ENCODE measurements around the gene SMURF2. TPM values are rescaled to one million over a fixed set of nuclear protein-coding genes. Genes with fewer than 3 reads are reported as not detected.

The SMURF2 gene
- total and polyA plus RNA-seq, 2 donors (not counting 1 experiment from before 2014, with no cell fraction given) = 96.3 to 108 TPM

DNA sequence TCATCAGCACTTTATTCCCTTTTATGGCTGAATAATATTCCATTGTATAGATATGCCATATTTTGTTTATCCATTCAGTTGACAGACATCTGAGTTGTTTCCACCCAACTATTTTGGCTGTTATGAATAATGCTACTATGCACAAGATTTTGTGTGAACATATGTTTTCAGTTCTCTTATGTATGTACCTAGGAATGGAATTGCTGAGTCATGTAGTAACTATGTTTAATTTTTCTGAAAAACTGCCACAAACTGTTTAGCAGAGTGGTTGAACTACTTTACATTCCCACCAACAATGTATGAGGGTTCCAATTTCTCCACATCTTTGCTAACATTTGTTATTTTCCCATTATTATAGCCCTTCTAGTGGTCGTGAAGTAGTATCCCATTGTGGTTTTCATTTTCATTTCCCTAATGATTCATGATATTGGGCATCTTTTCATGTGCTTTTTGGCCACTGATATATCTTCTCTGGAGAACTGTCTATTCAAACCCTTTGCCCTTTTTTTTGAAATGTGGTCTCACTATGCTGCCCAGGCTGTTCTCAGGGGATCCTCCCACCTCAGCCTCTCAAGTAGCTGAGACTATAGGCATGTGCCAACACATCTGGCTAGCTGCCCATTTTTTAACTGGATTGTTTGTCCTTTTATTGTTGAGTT lies 26.3 kb downstream of the SMURF2 start:
- H3K4me2 ChIP-seq (ENCODE audit: extremely low read depth, insufficient read depth, low read length) = peak overlapping the region; percentile 29
- H3K27ac ChIP-seq (ENCODE audit: insufficient read depth, low read length) = peak overlapping the region; percentile 52
- peaks cover 16% of the 10 kb centered on the region for H3K4me1 ChIP-seq (ENCODE audit: control insufficient read depth, extremely low read depth, insufficient read depth, low read length)
- H3K9me3 ChIP-seq (ENCODE audit: control insufficient read depth, insufficient read depth, low read depth, low read length) = no peaks in the 10 kb centered on the region
- H3K27me3 ChIP-seq (ENCODE audit: control insufficient read depth, insufficient read depth, low read length) = no peaks in the 10 kb centered on the region
- TF ChIP-seq EZH2 (IDR thresholded peaks at IDR 0.05; ENCODE audit: low read length, missing control alignments) = no peak
- TF ChIP-seq, protein P1, sequence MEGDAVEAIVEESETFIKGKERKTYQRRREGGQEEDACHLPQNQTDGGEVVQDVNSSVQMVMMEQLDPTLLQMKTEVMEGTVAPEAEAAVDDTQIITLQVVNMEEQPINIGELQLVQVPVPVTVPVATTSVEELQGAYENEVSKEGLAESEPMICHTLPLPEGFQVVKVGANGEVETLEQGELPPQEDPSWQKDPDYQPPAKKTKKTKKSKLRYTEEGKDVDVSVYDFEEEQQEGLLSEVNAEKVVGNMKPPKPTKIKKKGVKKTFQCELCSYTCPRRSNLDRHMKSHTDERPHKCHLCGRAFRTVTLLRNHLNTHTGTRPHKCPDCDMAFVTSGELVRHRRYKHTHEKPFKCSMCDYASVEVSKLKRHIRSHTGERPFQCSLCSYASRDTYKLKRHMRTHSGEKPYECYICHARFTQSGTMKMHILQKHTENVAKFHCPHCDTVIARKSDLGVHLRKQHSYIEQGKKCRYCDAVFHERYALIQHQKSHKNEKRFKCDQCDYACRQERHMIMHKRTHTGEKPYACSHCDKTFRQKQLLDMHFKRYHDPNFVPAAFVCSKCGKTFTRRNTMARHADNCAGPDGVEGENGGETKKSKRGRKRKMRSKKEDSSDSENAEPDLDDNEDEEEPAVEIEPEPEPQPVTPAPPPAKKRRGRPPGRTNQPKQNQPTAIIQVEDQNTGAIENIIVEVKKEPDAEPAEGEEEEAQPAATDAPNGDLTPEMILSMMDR (conservative IDR thresholded peaks at IDR 0.05 in 1 of 2, IDR thresholded peaks at IDR 0.05 in 1 of 2; ENCODE audit: low read depth in 1 of 2, low read length in 2 of 2) = no peak
- H2AFZ ChIP-seq (ENCODE audit: low read length) = no peak overlapping the region
- peaks cover 98% of the 10 kb centered on the region for H3K79me2 ChIP-seq (ENCODE audit: control insufficient read depth, insufficient read depth, low read length)
- peak; percentile 75 to 91 for DNase-seq (ENCODE audit: low read depth in 2 of 2)
- no peak overlapping the region for H3K9ac ChIP-seq (ENCODE audit: insufficient read depth, low read length)
- no peak overlapping the region for H3K4me3 ChIP-seq (replicated peaks in 1 of 4; ENCODE audit: control extremely low read depth in 1 of 4, insufficient read depth in 1 of 4, low read depth in 3 of 4, low read length in 4 of 4)
- H4K20me1 ChIP-seq (ENCODE audit: control insufficient read depth, extremely low read depth, insufficient read depth, low read length) = peaks cover 9% of the 10 kb centered on the region
- H3K36me3 ChIP-seq (ENCODE audit: control insufficient read depth, insufficient read depth, low read length) = no peaks in the 10 kb centered on the region

DNA sequence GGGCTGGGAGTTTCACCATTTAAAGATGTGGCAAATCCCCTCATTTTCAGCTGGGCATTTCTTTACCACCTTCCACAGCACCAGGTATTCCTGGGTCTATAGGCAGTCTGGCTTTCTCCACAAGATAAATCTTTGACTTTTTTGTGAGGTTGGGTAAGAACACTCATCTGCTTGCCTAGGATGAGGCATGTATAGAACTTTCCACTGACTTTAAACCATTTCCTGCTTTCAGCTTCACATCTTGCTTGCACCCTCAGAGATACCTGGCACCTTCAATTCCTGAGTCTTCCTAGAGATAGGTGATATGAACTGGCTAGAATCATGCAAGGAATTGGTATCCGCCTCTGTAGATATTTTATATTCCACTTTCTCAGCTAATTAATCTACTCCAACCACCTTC lies 27.9 kb downstream of the SMURF2 start:
- Histone ChIP-seq H3K27ac (ENCODE audit: insufficient read depth, low read length) (no peak overlapping the region), H3K79me2 (ENCODE audit: control insufficient read depth, insufficient read depth, low read length) (peaks cover 97% of the 10 kb centered on the region), H2AFZ (ENCODE audit: low read length) (no peak overlapping the region), H3K4me2 (ENCODE audit: extremely low read depth, insufficient read depth, low read length) (no peak overlapping the region), H3K4me3 (replicated peaks in 1 of 4; ENCODE audit: control extremely low read depth in 1 of 4, insufficient read depth in 1 of 4, low read depth in 3 of 4, low read length in 4 of 4) (no peak overlapping the region), H3K9ac (ENCODE audit: insufficient read depth, low read length) (no peak overlapping the region), H3K9me3 (ENCODE audit: control insufficient read depth, insufficient read depth, low read depth, low read length) (no peaks in the 10 kb centered on the region), H3K36me3 (ENCODE audit: control insufficient read depth, insufficient read depth, low read length) (no peaks in the 10 kb centered on the region), H3K27me3 (ENCODE audit: control insufficient read depth, insufficient read depth, low read length) (no peaks in the 10 kb centered on the region), H3K4me1 (ENCODE audit: control insufficient read depth, extremely low read depth, insufficient read depth, low read length) (peaks cover 16% of the 10 kb centered on the region), H4K20me1 (ENCODE audit: control insufficient read depth, extremely low read depth, insufficient read depth, low read length) (peaks cover 9% of the 10 kb centered on the region)
- DNase-seq (ENCODE audit: low read depth in 2 of 2) = no peak
- TF ChIP-seq, protein P1 (conservative IDR thresholded peaks at IDR 0.05 in 1 of 2, IDR thresholded peaks at IDR 0.05 in 1 of 2; ENCODE audit: low read depth in 1 of 2, low read length in 2 of 2) = no peak
- no peak for TF ChIP-seq EZH2 (IDR thresholded peaks at IDR 0.05; ENCODE audit: low read length, missing control alignments)

DNA sequence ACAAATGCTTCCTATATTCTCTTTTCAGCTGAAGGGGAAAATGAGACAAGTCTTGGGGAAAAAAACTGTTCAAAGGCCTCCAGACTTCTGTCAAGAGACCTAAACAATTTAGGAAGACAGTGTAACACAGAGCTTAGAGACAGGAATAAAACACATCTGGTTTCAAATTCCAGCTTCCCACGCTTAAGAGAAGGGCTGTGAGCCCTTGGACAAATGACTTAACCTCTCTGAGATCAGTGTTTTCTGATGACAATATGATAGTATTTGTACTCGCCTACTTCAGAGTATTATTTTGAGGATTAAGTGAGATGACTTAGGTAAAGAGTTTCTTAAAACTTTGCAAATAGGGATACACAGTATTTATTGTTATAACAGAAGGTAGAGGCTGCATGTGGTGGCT lies 29.5 kb downstream of the SMURF2 start:
- H3K9me3 ChIP-seq (ENCODE audit: control insufficient read depth, insufficient read depth, low read depth, low read length) = no peaks in the 10 kb centered on the region
- H3K79me2 ChIP-seq (ENCODE audit: control insufficient read depth, insufficient read depth, low read length) = peaks cover 97% of the 10 kb centered on the region
- H3K27me3 ChIP-seq (ENCODE audit: control insufficient read depth, insufficient read depth, low read length) = no peaks in the 10 kb centered on the region
- H3K4me3 ChIP-seq (replicated peaks in 1 of 4; ENCODE audit: control extremely low read depth in 1 of 4, insufficient read depth in 1 of 4, low read depth in 3 of 4, low read length in 4 of 4) = no peak overlapping the region
- peaks cover 7% of the 10 kb centered on the region for H4K20me1 ChIP-seq (ENCODE audit: control insufficient read depth, extremely low read depth, insufficient read depth, low read length)
- peak; percentile 31 to 53 for DNase-seq (ENCODE audit: low read depth in 2 of 2)
- H3K36me3 ChIP-seq (ENCODE audit: control insufficient read depth, insufficient read depth, low read length) = no peaks in the 10 kb centered on the region
- TF ChIP-seq, protein P1 (conservative IDR thresholded peaks at IDR 0.05 in 1 of 2, IDR thresholded peaks at IDR 0.05 in 1 of 2; ENCODE audit: low read depth in 1 of 2, low read length in 2 of 2) = no peak
- no peak for TF ChIP-seq EZH2 (IDR thresholded peaks at IDR 0.05; ENCODE audit: low read length, missing control alignments)
- no peak overlapping the region for H3K9ac ChIP-seq (ENCODE audit: insufficient read depth, low read length)
- peak overlapping the region; percentile 40 for H3K4me2 ChIP-seq (ENCODE audit: extremely low read depth, insufficient read depth, low read length)
- peaks cover 16% of the 10 kb centered on the region for H3K4me1 ChIP-seq (ENCODE audit: control insufficient read depth, extremely low read depth, insufficient read depth, low read length)
- no peak overlapping the region for H2AFZ ChIP-seq (ENCODE audit: low read length)
- H3K27ac ChIP-seq (ENCODE audit: insufficient read depth, low read length) = peak overlapping the region; percentile 52
